PFSK-1 (cell line): ENCODE measurements around the gene LZIC.

Experiments
- FOXP2 ChIP-seq: optimal IDR thresholded peaks from 2 replicates; pipeline ENCODE3; 2011; ENCODE audit warnings: borderline replicate concordance, control low read depth, inconsistent platforms; ENCODE audit not compliant: insufficient read depth; ENCODE audit errors: extremely low read length, extremely low read depth
- POLR2AphosphoS5 ChIP-seq: IDR thresholded peaks from 2 replicates; pipeline ENCODE4 v1.6.1; 2012; ENCODE audit warnings: low read depth, mild to moderate bottlenecking, control low read depth, low read length, moderate library complexity
- SIN3A ChIP-seq: IDR thresholded peaks from 2 replicates; pipeline ENCODE4 v1.6.1; 2012; ENCODE audit warnings: mild to moderate bottlenecking, low read length, moderate library complexity, borderline replicate concordance; ENCODE audit not compliant: insufficient read depth
- TAF1 ChIP-seq: IDR thresholded peaks from 2 replicates; pipeline ENCODE4 v1.6.1; 2012; ENCODE audit warnings: low read length, control low read depth, borderline replicate concordance; ENCODE audit not compliant: insufficient read depth
- TF ChIP-seq, protein P1 (sequence below), 2 experiments: IDR thresholded peaks; 2 replicates each; pipeline versions ENCODE4 v1.6.1 to v1.8.0; 2011 to 2012; ENCODE audit warnings: low read depth in 2 of 2, low read length in 2 of 2, control low read depth in 1 of 2, inconsistent platforms in 1 of 2, mild to moderate bottlenecking in 1 of 2, moderate library complexity in 1 of 2; ENCODE audit not compliant: insufficient read depth in 1 of 2

Gene LZIC

DNA sequence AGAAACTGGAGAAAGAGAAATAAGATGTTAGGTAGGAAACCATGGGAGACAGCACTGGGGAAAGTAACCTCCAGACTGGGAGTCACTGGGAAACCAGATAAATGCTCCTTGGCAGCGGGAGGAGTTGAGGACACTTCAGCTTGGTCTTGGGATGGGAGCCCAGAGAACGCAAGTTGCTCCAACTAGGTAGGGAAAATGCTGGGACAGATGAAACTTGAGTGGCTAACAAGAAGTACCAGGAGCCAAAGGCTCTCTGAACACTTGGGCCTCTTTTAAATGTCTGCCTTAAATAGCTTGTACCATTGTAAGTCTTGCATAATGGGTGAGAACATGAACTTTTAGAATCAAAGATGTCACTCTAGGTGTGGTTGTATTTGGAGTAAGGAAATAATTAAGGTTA, 3.1 kb upstream of the LZIC start:
- TF ChIP-seq FOXP2: no peak
- TF ChIP-seq, protein P1, sequence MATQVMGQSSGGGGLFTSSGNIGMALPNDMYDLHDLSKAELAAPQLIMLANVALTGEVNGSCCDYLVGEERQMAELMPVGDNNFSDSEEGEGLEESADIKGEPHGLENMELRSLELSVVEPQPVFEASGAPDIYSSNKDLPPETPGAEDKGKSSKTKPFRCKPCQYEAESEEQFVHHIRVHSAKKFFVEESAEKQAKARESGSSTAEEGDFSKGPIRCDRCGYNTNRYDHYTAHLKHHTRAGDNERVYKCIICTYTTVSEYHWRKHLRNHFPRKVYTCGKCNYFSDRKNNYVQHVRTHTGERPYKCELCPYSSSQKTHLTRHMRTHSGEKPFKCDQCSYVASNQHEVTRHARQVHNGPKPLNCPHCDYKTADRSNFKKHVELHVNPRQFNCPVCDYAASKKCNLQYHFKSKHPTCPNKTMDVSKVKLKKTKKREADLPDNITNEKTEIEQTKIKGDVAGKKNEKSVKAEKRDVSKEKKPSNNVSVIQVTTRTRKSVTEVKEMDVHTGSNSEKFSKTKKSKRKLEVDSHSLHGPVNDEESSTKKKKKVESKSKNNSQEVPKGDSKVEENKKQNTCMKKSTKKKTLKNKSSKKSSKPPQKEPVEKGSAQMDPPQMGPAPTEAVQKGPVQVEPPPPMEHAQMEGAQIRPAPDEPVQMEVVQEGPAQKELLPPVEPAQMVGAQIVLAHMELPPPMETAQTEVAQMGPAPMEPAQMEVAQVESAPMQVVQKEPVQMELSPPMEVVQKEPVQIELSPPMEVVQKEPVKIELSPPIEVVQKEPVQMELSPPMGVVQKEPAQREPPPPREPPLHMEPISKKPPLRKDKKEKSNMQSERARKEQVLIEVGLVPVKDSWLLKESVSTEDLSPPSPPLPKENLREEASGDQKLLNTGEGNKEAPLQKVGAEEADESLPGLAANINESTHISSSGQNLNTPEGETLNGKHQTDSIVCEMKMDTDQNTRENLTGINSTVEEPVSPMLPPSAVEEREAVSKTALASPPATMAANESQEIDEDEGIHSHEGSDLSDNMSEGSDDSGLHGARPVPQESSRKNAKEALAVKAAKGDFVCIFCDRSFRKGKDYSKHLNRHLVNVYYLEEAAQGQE (IDR thresholded peaks at IDR 0.05; ENCODE audit: insufficient read depth in 1 of 2, low read depth in 2 of 2, low read length in 2 of 2): no peak
- TF ChIP-seq POLR2AphosphoS5: no peak
- TF ChIP-seq TAF1: no peak
- TF ChIP-seq SIN3A: no peak

DNA sequence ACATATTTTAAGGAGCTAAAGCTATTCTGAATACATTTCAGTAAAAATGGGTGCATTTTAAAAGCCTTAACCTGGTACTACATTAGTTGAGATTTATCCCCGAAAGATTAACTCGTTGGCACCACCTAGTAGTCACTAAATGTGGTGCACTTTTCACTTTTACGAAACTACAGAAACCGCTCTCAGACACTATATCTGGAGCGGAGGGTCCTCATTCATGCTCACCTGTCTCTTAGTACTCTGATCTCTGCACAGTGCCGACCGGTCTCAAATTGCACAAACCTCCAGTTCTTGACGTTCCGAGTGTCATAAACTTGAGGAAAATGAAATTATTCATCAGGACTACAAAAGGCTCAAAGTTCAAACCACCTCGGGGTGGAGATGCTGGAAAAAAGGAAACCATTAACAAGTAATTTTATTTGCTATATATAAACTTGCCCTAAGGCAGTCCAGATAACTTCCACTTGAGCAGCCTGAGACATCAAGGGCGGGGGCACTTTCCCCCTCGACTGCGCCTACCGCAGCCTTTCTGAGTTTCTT, 722 bp downstream of the LZIC start:
- TF ChIP-seq, protein P1 (IDR thresholded peaks at IDR 0.05; ENCODE audit: insufficient read depth in 1 of 2, low read depth in 2 of 2, low read length in 2 of 2): no peak
- TF ChIP-seq FOXP2: no peak
- no peak for TF ChIP-seq TAF1
- no peak for TF ChIP-seq SIN3A
- no peak for TF ChIP-seq POLR2AphosphoS5

- TF ChIP-seq TAF1 (no peak), POLR2AphosphoS5 (no peak), SIN3A (no peak), FOXP2 (no peak)
- TF ChIP-seq, protein P1 (IDR thresholded peaks at IDR 0.05; ENCODE audit: insufficient read depth in 1 of 2, low read depth in 2 of 2, low read length in 2 of 2): no peak
Observed at GRCh38 chr1:9929431-9930385, 13.5 kb downstream of the LZIC start.

- TF ChIP-seq TAF1: no peak
- TF ChIP-seq, protein P1 (IDR thresholded peaks at IDR 0.05; ENCODE audit: insufficient read depth in 1 of 2, low read depth in 2 of 2, low read length in 2 of 2): no peak
- TF ChIP-seq FOXP2: no peak
- no peak for TF ChIP-seq SIN3A
- no peak for TF ChIP-seq POLR2AphosphoS5
Observed at GRCh38 chr1:9927259-9927658, 15.9 kb downstream of the LZIC start.
